Measurements from ENCODE around the gene PCNT. TPM values are rescaled to one million over a fixed set of nuclear protein-coding genes. Genes with fewer than 3 reads are reported as not detected.

Gene PCNT
- total RNA-seq, 1 donor from 2014 or later, result 15.1 TPM

- no peak for DNase-seq (ENCODE audit: low read depth in 2 of 2)
These were observed 156.5 kb downstream of the PCNT start for GRCh38 chr21:46480466-46480865.

GRCh38 chr21:46482225-46482845 lies 158.4 kb downstream of the PCNT start:
- no peak for DNase-seq (ENCODE audit: low read depth in 2 of 2)

- DNase-seq (ENCODE audit: low read depth in 2 of 2), result no peak
These were observed 158.9 kb downstream of the PCNT start for GRCh38 chr21:46482846-46483231.

GRCh38 chr21:46483300-46484295 lies 159.6 kb downstream of the PCNT start:
- DNase-seq (ENCODE audit: low read depth in 2 of 2), result no peak

- DNase-seq (ENCODE audit: low read depth in 2 of 2), result no peak
These were observed 162.6 kb downstream of the PCNT start for GRCh38 chr21:46486481-46487126.

GRCh38 chr21:46489162-46489663 lies 165.3 kb downstream of the PCNT start:
- no peak for DNase-seq (ENCODE audit: low read depth in 2 of 2)

- no peak for DNase-seq (ENCODE audit: low read depth in 2 of 2)
These were observed 165.8 kb downstream of the PCNT start for GRCh38 chr21:46489800-46490199.

- DNase-seq (ENCODE audit: low read depth in 2 of 2), result no peak
These were observed 167.6 kb downstream of the PCNT start for GRCh38 chr21:46491553-46491952.

GRCh38 chr21:46492851-46493250 lies 168.9 kb downstream of the PCNT start:
- DNase-seq (ENCODE audit: low read depth in 2 of 2), result no peak

- DNase-seq (ENCODE audit: low read depth in 2 of 2), result no peak
These were observed 169.9 kb downstream of the PCNT start for GRCh38 chr21:46493828-46494227.

Other genes with a start within 250 kb of the PCNT start
- 5.4 and 33.7 TPM in 2 replicates for gene COL6A2, start 226.0 kb upstream of the PCNT start, total RNA-seq
- gene FTCD, start 168.6 kb upstream of the PCNT start, total RNA-seq, result not detected in 2 replicates
- 2.6 and 3.6 TPM in 2 replicates for gene SPATC1L, start 139.7 kb upstream of the PCNT start, total RNA-seq
- gene LSS, start 95.4 kb upstream of the PCNT start, total RNA-seq, result 41.8 and 52.6 TPM in 2 replicates
- 41.8 and 62.5 TPM in 2 replicates for gene MCM3AP, start 38.5 kb upstream of the PCNT start, total RNA-seq
- 4.4 and 4.6 TPM in 2 replicates for gene YBEY, start 37.8 kb upstream of the PCNT start, total RNA-seq
- gene C21orf58, start 286 bp upstream of the PCNT start, total RNA-seq, result 0.79 and 2.0 TPM in 2 replicates
- 18.1 and 29.8 TPM in 2 replicates for gene DIP2A, start 134.7 kb downstream of the PCNT start, total RNA-seq